NCI-H146 treated with DMSO at 0.1 percent for 48 hours (cell line): Measurements from ENCODE around the gene HTR3B.
"Not testable (repeated sequence)": the region's sequence is repeated elsewhere in the genome, so short reads cannot be mapped to it uniquely, and the experiment has no call there.

Experiments used
- DNase-seq: peaks from one replicate; lab custom pipeline; 2025; ENCODE audit not compliant: unreplicated experiment; lab: John Stamatoyannopoulos, UW

Gene HTR3B

GRCh38 chr11:113904379-113905101 is at the start of gene HTR3B:
Gene HTR3B, plus strand, starts transcription at chr11:113904796. Its CDS starts 138 bp downstream, at chr11:113904934.
- no peak for DNase-seq

- no peak for DNase-seq
Measured at GRCh38 chr11:113855803-113856202, 48.8 kb upstream of the HTR3B start.

- no peak for DNase-seq
Measured at GRCh38 chr11:113856966-113857759, 47.4 kb upstream of the HTR3B start.

GRCh38 chr11:113859665-113860064 is 44.9 kb upstream of the HTR3B start:
- no peak for DNase-seq

- peak; percentile 10 for DNase-seq
Measured at GRCh38 chr11:113862435-113862834, 42.2 kb upstream of the HTR3B start.

- no peak for DNase-seq
Measured at GRCh38 chr11:113864410-113864809, 40.2 kb upstream of the HTR3B start.

- no peak for DNase-seq
Measured at GRCh38 chr11:113865873-113866272, 38.7 kb upstream of the HTR3B start.

- no peak for DNase-seq
Measured at GRCh38 chr11:113867843-113868503, 36.6 kb upstream of the HTR3B start.

GRCh38 chr11:113871336-113871735 is 33.3 kb upstream of the HTR3B start:
- DNase-seq, result no peak

GRCh38 chr11:113873236-113873626 is 31.4 kb upstream of the HTR3B start:
- DNase-seq, result no peak

- DNase-seq, result no peak
Measured at GRCh38 chr11:113874096-113874495, 30.5 kb upstream of the HTR3B start.

GRCh38 chr11:113874581-113875233 is 29.9 kb upstream of the HTR3B start:
- DNase-seq, result no peak

GRCh38 chr11:113875234-113876073 is 29.1 kb upstream of the HTR3B start, which contains the start of gene USP28:
Gene USP28, minus strand, starts transcription at chr11:113875572. Its CDS starts 71 bp downstream, at chr11:113875501.
- peak; percentile 78 for DNase-seq

GRCh38 chr11:113876074-113876797 is 28.4 kb upstream of the HTR3B start:
- DNase-seq, result no peak

- DNase-seq, result no peak
Measured at GRCh38 chr11:113876798-113877669, 27.6 kb upstream of the HTR3B start.

GRCh38 chr11:113877670-113878055 is 26.9 kb upstream of the HTR3B start:
- no peak for DNase-seq

GRCh38 chr11:113879446-113879845 is 25.1 kb upstream of the HTR3B start:
- DNase-seq, result not testable (repeated sequence)

GRCh38 chr11:113880971-113881370 is 23.6 kb upstream of the HTR3B start:
- no peak for DNase-seq

GRCh38 chr11:113881856-113882255 is 22.7 kb upstream of the HTR3B start:
- DNase-seq, result no peak
